Measurements from ENCODE around the gene IL34.

DNA sequence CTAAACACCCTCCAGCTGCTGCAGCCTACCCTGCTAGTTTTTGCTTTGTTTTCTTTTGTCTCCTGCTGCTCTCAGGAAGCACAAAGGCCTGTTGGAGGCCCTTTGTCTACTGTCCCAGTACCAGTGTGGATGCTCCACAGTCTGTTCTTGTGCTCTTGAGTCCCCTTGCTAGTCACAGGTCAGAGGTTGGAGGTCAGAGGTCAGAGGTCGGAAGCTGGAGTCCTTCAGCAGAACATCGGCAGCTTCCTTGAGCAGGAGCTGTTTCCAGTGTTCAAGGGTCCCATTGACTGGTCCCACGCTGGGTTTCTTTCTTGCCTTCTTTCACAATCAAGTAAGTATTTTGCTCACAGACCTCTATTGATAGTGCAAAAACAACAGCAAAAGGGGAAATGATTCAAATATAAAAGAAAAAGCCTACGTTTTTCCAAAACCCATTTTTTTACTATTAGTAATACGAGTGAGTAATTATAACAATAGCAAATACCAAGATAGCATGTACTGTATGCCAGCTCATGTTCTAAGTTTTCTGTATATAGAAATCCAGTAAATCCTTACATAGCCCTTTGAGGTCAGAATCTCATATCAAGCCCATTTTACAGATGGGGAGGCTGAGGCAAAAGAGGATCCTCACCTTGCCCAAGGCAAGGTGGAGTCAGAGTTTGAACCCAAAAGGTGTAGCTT, 10.9 kb upstream of the IL34 start:
- TF ChIP-seq, protein P1, sequence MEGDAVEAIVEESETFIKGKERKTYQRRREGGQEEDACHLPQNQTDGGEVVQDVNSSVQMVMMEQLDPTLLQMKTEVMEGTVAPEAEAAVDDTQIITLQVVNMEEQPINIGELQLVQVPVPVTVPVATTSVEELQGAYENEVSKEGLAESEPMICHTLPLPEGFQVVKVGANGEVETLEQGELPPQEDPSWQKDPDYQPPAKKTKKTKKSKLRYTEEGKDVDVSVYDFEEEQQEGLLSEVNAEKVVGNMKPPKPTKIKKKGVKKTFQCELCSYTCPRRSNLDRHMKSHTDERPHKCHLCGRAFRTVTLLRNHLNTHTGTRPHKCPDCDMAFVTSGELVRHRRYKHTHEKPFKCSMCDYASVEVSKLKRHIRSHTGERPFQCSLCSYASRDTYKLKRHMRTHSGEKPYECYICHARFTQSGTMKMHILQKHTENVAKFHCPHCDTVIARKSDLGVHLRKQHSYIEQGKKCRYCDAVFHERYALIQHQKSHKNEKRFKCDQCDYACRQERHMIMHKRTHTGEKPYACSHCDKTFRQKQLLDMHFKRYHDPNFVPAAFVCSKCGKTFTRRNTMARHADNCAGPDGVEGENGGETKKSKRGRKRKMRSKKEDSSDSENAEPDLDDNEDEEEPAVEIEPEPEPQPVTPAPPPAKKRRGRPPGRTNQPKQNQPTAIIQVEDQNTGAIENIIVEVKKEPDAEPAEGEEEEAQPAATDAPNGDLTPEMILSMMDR (IDR thresholded peaks at IDR 0.05), result no peak
- no peak for TF ChIP-seq POLR2A (IDR thresholded peaks at IDR 0.05)
